Thyroid gland (tissue), 4 donors: ENCODE measurements around the gene FYB1. TPM values are rescaled to one million over a fixed set of nuclear protein-coding genes. Genes with fewer than 3 reads are reported as not detected.

Source experiments
- DNase-seq, 2 donors: peaks; one replicate each; pipeline ENCODE4 v3.0.0-alpha.2; 2019
- H3K27ac ChIP-seq, 3 donors: fragments of 200-600 bp; sonication (generic); 1 replicate in 2 of 3; 2 replicates in 1 of 3; pipeline ENCODE4 v1.5.1; 2016 to 2019; ENCODE audit warnings: mild to moderate bottlenecking in 1 of 3, moderate library complexity in 1 of 3
- H3K27me3 ChIP-seq: fragments of 200-600 bp; sonication (generic); one replicate; pipeline ENCODE4 v1.5.1; 2019
- H3K36me3 ChIP-seq, 2 donors: fragments of 200-600 bp; sonication (generic); one replicate each; pipeline ENCODE4 v1.5.1; 2016 to 2019
- H3K4me1 ChIP-seq, 2 donors: fragments of 200-600 bp; sonication (generic); one replicate each; pipeline ENCODE4 v1.5.1; 2017 to 2019
- H3K4me3 ChIP-seq, 3 donors: fragments of 200-600 bp; sonication (generic); replicated peaks in 1 of 3; 1 replicate in 2 of 3; 2 replicates in 1 of 3; pipeline ENCODE4 v1.5.1; 2016; ENCODE audit warnings: mild to moderate bottlenecking in 1 of 3
- H3K9me3 ChIP-seq: fragments of 200-600 bp; sonication (generic); one replicate; pipeline ENCODE4 v1.5.1; 2017
- POLR2A ChIP-seq, 2 donors: fragments of 450-650 bp; IDR thresholded peaks; one replicate each; pipeline ENCODE4 v1.6.1; 2017; ENCODE audit warnings: antibody characterized with exemption in 2 of 2, mild to moderate bottlenecking in 2 of 2, moderate library complexity in 1 of 2
- WGBS, 2 donors: methylation state at CpG; one replicate each; pipeline ENCODE4 v1.1.5; 2017; 5-methylcytosine and 5-hydroxymethylcytosine counted together
- intact Hi-C: fragments of 100-400 bp; cut with DNase I; formaldehyde crosslinking; loops from one replicate; pipeline ENCODE4 v1.15.1; 2023
- total RNA-seq, 4 donors: library from RNA; depleted of rRNA; stranded (reverse); fragments of >200 nt; gene quantifications; one replicate each; pipeline ENCODE4 v1.2.3, GENCODE V29; 2016
- TF ChIP-seq, protein P1 (sequence below), 6 experiments: fragments of 200-600 bp in 3 of 6; fragments of 450-650 bp in 3 of 6; sonication (generic) in 3 of 6; IDR thresholded peaks; one replicate each; pipeline ENCODE4 v1.5.1; 2016 to 2019; ENCODE audit warnings: antibody characterized with exemption in 6 of 6, mild to moderate bottlenecking in 2 of 6, inconsistent platforms in 1 of 6, moderate library complexity in 1 of 6

FYB1 gene
- total RNA-seq, 4 donors from 2014 or later: 2.4 to 15.6 (median 3.7) TPM

DNA sequence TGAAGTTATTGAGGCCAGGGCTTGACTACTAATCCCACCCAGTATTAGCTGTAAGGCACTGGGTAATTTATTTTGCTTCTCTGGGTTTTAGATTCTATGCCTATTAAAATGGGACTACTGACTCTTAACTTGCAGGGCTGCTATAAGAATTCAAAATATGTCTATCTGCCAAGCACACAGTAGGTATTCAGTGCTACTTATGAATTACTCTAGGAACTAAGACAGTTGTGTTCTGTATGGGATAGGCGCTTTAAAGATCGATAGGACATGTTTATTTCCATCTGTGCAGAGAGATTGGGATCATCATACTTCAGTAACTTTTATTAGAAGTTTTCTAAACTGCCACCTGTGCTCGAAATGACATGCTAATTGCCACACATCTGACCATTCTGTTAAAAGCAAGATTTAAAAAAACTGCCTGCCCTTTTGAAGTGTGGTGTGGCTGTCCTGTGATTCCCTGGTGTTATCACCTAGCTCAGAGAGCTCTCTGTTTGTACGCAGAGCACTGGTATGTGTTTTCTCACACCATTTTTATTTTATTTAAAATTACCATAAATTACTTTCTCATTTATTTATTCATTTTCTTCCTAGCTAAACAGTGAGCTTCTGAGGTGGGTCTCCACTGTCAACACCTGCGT, 58.7 kb downstream of the FYB1 start:
- Histone ChIP-seq H3K4me3 (no peak overlapping the region), H3K4me1 (peaks cover 0 to 5% of the 10 kb centered on the region in 2 donors), H3K27ac (no peak overlapping the region), H3K9me3 (no peaks in the 10 kb centered on the region), H3K36me3 (no peaks in the 10 kb centered on the region), H3K27me3 (no peaks in the 10 kb centered on the region)
- no peak for TF ChIP-seq POLR2A (IDR thresholded peaks at IDR 0.05)
- TF ChIP-seq, protein P1, sequence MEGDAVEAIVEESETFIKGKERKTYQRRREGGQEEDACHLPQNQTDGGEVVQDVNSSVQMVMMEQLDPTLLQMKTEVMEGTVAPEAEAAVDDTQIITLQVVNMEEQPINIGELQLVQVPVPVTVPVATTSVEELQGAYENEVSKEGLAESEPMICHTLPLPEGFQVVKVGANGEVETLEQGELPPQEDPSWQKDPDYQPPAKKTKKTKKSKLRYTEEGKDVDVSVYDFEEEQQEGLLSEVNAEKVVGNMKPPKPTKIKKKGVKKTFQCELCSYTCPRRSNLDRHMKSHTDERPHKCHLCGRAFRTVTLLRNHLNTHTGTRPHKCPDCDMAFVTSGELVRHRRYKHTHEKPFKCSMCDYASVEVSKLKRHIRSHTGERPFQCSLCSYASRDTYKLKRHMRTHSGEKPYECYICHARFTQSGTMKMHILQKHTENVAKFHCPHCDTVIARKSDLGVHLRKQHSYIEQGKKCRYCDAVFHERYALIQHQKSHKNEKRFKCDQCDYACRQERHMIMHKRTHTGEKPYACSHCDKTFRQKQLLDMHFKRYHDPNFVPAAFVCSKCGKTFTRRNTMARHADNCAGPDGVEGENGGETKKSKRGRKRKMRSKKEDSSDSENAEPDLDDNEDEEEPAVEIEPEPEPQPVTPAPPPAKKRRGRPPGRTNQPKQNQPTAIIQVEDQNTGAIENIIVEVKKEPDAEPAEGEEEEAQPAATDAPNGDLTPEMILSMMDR (IDR thresholded peaks at IDR 0.05): no peak
- intact Hi-C loops: no loop called here
- no peak for DNase-seq
- 68 to 70% methylated on average over 5 of the region's 5 CpGs for WGBS, 2 donors

DNA sequence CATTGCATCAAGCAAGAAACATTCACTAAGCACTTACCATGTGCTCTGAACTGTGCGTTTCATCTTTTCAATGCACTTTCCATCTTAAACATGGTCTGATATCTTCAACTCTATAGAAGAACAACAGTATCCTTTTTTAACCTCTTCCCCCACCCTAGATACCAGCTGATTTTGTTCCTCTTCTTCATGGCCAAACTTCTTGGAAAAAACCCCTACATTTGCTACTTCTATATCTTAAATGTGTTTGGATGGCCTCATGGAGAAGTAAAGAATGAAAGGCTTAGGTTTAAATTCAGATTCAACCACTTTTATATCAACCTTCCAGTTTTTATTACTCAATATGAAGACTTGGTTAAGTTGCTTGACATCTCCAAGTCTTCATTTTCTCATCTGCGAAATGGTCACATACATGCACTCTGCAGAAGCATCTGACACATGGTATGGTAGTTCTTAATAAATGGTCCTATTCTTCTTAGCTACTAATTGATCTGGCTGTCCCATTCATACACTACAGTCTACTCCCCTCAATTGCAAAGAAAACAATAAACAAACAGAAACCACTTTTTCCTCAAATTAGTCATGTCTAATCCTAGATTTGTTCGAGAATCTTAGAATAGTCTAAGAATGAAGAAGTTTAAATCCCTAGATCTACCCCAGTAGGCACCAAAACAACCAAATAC, 59.4 kb downstream of the FYB1 start:
- Histone ChIP-seq H3K9me3 (no peaks in the 10 kb centered on the region), H3K36me3 (no peaks in the 10 kb centered on the region), H3K4me1 (peaks cover 0 to 5% of the 10 kb centered on the region in 2 donors), H3K27ac (no peak overlapping the region), H3K4me3 (no peak overlapping the region), H3K27me3 (no peaks in the 10 kb centered on the region)
- no peak for DNase-seq
- intact Hi-C loops: loop anchor here (10.0 kb wide), 1 partner anchor 125 kb away; no protein-coding TSS in a partner anchor
- WGBS, 2 donors: 94 to 95% methylated on average over 3 of the region's 3 CpGs
- TF ChIP-seq POLR2A (IDR thresholded peaks at IDR 0.05): no peak
- TF ChIP-seq, protein P1 (IDR thresholded peaks at IDR 0.05): no peak

DNA sequence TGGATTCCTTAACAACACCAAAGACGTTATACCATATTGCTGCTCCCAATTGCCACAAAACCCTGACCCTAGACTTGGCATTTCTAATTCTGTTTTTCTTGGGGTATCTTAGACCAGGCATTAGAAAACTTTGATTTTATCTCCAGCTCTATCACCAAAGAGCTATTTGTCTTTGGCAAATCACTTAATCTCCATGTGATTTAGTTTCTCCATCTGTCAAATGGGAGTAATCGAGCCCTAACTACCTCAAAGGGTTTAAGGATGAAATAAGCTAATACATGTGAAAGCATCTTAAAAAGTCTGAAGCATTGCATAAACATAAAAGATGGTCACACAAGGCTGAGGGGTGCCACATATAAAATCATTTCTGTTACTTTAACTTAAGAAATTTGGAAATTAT, 60.6 kb downstream of the FYB1 start:
- no peak for TF ChIP-seq POLR2A (IDR thresholded peaks at IDR 0.05)
- TF ChIP-seq, protein P1 (IDR thresholded peaks at IDR 0.05): no peak
- Histone ChIP-seq H3K4me3 (no peak overlapping the region), H3K27ac (no peak overlapping the region), H3K36me3 (no peaks in the 10 kb centered on the region), H3K4me1 (no peaks in the 10 kb centered on the region), H3K9me3 (no peaks in the 10 kb centered on the region), H3K27me3 (no peaks in the 10 kb centered on the region)
- no peak for DNase-seq
- WGBS, 2 donors: 82 to 94% methylated on average over 2 of the region's 2 CpGs
- intact Hi-C loops: loop anchor here (10.0 kb wide), 1 partner anchor 126 kb away; no protein-coding TSS in a partner anchor

DNA sequence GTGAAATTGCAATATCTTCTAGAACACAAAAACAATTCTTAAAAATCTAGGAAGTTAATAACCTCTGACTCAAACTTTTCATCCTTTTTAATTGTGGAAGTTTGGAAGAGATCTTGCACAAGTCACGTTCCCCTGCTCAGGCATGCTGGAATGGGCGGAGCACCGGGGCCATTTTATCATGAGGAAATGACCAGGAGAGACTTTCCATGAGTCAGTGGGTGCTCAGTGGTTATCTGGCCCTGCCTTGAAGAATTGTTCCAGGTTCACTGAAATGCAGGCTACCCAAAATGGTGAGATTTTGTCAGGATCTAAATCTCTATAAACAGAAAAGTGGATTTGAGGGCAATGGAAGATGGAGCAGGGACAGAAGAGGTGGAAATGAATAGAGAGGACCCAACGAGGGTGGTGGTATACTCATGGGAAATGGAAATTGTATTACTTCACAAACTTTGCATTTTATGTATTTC, 61.2 kb downstream of the FYB1 start:
- TF ChIP-seq, protein P1 (IDR thresholded peaks at IDR 0.05): no peak
- TF ChIP-seq POLR2A (IDR thresholded peaks at IDR 0.05): no peak
- WGBS, 2 donors: 84 to 90% methylated on average over 4 of the region's 4 CpGs
- Histone ChIP-seq H3K9me3 (no peaks in the 10 kb centered on the region), H3K27ac (no peak overlapping the region), H3K36me3 (no peaks in the 10 kb centered on the region), H3K27me3 (no peaks in the 10 kb centered on the region), H3K4me1 (no peaks in the 10 kb centered on the region), H3K4me3 (no peak overlapping the region)
- intact Hi-C loops: loop anchor here (10.0 kb wide), 1 partner anchor 127 kb away; no protein-coding TSS in a partner anchor
- DNase-seq: no peak

DNA sequence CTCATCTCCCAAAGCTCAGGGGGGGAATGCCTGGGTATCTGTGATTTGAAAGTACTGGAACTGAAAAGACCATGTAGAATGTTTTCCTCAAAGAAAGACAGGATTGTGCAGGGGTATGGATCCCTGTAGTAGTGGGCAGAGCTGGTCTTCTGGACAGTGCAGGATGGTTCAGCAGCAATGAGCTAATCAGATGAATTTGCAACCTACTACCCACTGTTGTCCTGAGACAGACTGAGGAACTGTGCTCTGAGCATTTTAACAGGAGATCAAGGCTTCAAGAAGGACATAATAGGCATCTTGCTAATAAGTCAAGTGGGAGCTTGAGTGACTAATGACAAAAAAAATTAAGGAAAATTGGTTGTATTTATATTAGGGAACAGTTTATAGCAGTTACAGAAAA, 61.7 kb downstream of the FYB1 start:
- Histone ChIP-seq H3K27ac (no peak overlapping the region), H3K27me3 (no peaks in the 10 kb centered on the region), H3K9me3 (no peaks in the 10 kb centered on the region), H3K36me3 (no peaks in the 10 kb centered on the region), H3K4me3 (no peak overlapping the region), H3K4me1 (no peaks in the 10 kb centered on the region)
- no peak for TF ChIP-seq POLR2A (IDR thresholded peaks at IDR 0.05)
- TF ChIP-seq, protein P1 (IDR thresholded peaks at IDR 0.05): no peak
- intact Hi-C loops: loop anchor here (10.0 kb wide), 1 partner anchor 127 kb away; no protein-coding TSS in a partner anchor
- DNase-seq: no peak
